HCT116 (cell line): ENCODE data around the gene CYTH2.

Experiments used
- EZH2 ChIP-seq: fragments of 200-600 bp; sonication (generic); IDR thresholded peaks from 2 replicates; pipeline ENCODE4 v1.6.1; 2017; ENCODE audit warnings: antibody characterized with exemption, mixed run types
- JUND ChIP-seq: IDR thresholded peaks from 2 replicates; pipeline ENCODE4 v1.6.1; 2012
- POLR2A ChIP-seq: IDR thresholded peaks from 2 replicates; pipeline ENCODE4 v1.7.0; 2011; ENCODE audit warnings: borderline replicate concordance; ENCODE audit not compliant: insufficient read depth, insufficient read length; ENCODE audit errors: extremely low read depth
- SRF ChIP-seq: IDR thresholded peaks from 2 replicates; pipeline ENCODE4 v1.6.1; 2012; ENCODE audit warnings: low read depth
- ZFX ChIP-seq: fragments of 450-650 bp; IDR thresholded peaks from 2 replicates; pipeline ENCODE4 v1.6.1; 2017
- ZNF274 ChIP-seq: fragments of 200-500 bp; sonication (Bioruptor generic); IDR thresholded peaks from 2 replicates; pipeline ENCODE4 v1.6.1; 2014; ENCODE audit warnings: mild to moderate bottlenecking, low read depth, low read length, inconsistent platforms
- TF ChIP-seq, protein P1 (sequence below): IDR thresholded peaks from 2 replicates; pipeline ENCODE4 v1.6.1; 2012
- TF ChIP-seq, protein P2 (sequence below), 3 experiments: fragments of 200-600 bp in 1 of 3; sonication (generic) in 1 of 3; IDR thresholded peaks in 2 of 3; conservative IDR thresholded peaks in 1 of 3; 2 replicates each; pipeline ENCODE4 v1.5.1; 2012 to 2017; ENCODE audit warnings: low read depth in 2 of 3, low read length in 2 of 3, antibody characterized with exemption in 1 of 3, borderline replicate concordance in 1 of 3, control low read depth in 1 of 3, mild to moderate bottlenecking in 1 of 3, mixed read lengths in 1 of 3, mixed run types in 1 of 3, moderate library complexity in 1 of 3; ENCODE audit not compliant: insufficient read depth in 1 of 3
- TF ChIP-seq, protein P3 (sequence below): IDR thresholded peaks from 2 replicates; pipeline ENCODE4 v1.6.1; 2012; ENCODE audit warnings: low read depth

DNA sequence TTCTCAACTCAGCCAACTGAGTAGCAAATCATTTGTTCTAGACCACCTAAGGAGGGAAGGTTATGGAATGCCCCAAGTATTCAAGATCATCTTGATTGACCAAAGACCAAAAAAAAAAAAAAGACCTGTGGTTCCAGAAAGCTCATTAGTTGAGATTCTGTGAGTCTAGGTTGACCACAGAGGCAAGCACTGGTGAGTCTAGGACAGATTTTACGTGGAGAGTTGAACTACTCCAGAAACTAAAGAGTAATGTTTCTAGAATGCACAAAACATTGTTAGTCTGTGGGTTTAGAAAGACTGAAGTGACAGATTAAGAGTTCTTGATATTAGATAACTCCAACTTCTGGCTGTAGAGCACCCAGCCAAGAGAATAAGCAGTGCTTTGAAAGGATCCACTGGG lies 4.0 kb upstream of the CYTH2 start:
- TF ChIP-seq, protein P1, sequence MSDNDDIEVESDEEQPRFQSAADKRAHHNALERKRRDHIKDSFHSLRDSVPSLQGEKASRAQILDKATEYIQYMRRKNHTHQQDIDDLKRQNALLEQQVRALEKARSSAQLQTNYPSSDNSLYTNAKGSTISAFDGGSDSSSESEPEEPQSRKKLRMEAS, result no peak
- TF ChIP-seq EZH2 (no peak), ZNF274 (no peak), POLR2A (no peak), SRF (no peak), JUND (no peak), ZFX (no peak)
- TF ChIP-seq, protein P2, sequence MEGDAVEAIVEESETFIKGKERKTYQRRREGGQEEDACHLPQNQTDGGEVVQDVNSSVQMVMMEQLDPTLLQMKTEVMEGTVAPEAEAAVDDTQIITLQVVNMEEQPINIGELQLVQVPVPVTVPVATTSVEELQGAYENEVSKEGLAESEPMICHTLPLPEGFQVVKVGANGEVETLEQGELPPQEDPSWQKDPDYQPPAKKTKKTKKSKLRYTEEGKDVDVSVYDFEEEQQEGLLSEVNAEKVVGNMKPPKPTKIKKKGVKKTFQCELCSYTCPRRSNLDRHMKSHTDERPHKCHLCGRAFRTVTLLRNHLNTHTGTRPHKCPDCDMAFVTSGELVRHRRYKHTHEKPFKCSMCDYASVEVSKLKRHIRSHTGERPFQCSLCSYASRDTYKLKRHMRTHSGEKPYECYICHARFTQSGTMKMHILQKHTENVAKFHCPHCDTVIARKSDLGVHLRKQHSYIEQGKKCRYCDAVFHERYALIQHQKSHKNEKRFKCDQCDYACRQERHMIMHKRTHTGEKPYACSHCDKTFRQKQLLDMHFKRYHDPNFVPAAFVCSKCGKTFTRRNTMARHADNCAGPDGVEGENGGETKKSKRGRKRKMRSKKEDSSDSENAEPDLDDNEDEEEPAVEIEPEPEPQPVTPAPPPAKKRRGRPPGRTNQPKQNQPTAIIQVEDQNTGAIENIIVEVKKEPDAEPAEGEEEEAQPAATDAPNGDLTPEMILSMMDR (IDR thresholded peaks at IDR 0.05 in 2 of 3, conservative IDR thresholded peaks at IDR 0.05 in 1 of 3; ENCODE audit: borderline replicate concordance in 1 of 3, insufficient read depth in 1 of 3, low read depth in 2 of 3, low read length in 2 of 3), result no peak
- TF ChIP-seq, protein P3, sequence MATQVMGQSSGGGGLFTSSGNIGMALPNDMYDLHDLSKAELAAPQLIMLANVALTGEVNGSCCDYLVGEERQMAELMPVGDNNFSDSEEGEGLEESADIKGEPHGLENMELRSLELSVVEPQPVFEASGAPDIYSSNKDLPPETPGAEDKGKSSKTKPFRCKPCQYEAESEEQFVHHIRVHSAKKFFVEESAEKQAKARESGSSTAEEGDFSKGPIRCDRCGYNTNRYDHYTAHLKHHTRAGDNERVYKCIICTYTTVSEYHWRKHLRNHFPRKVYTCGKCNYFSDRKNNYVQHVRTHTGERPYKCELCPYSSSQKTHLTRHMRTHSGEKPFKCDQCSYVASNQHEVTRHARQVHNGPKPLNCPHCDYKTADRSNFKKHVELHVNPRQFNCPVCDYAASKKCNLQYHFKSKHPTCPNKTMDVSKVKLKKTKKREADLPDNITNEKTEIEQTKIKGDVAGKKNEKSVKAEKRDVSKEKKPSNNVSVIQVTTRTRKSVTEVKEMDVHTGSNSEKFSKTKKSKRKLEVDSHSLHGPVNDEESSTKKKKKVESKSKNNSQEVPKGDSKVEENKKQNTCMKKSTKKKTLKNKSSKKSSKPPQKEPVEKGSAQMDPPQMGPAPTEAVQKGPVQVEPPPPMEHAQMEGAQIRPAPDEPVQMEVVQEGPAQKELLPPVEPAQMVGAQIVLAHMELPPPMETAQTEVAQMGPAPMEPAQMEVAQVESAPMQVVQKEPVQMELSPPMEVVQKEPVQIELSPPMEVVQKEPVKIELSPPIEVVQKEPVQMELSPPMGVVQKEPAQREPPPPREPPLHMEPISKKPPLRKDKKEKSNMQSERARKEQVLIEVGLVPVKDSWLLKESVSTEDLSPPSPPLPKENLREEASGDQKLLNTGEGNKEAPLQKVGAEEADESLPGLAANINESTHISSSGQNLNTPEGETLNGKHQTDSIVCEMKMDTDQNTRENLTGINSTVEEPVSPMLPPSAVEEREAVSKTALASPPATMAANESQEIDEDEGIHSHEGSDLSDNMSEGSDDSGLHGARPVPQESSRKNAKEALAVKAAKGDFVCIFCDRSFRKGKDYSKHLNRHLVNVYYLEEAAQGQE, result no peak
